ENCODE results near the gene MRAP. TPM values are rescaled to one million over a fixed set of nuclear protein-coding genes. Genes with fewer than 3 reads are reported as not detected.

The MRAP gene
- total RNA-seq, 2 experiments from 2014 or later: not detected

- POLR2A ChIA-PET: no interaction called here
- Mint-ChIP-seq H3K27me3 (no peaks in the 10 kb centered on the region), H3K36me3 (ENCODE audit: low read depth) (peaks cover 74% of the 10 kb centered on the region), H3K4me3 (no peak overlapping the region), H3K27ac (no peak overlapping the region), H3K4me1 (no peaks in the 10 kb centered on the region), H3K9me3 (no peaks in the 10 kb centered on the region)
- CTCF ChIA-PET: interaction anchor here (1.4 kb wide), 1 partner anchor 19 kb away, joined by 3 read pairs; no protein-coding TSS in a partner anchor
- DNase-seq: no peak
These were observed 35.5 kb downstream of the MRAP start for GRCh38 chr21:32333953-32334673.

GRCh38 chr21:32334980-32335531 lies 36.4 kb downstream of the MRAP start:
- DNase-seq: no peak
- Mint-ChIP-seq H3K4me1 (no peaks in the 10 kb centered on the region), H3K4me3 (no peak overlapping the region), H3K27ac (no peak overlapping the region), H3K9me3 (no peaks in the 10 kb centered on the region), H3K36me3 (ENCODE audit: low read depth) (peaks cover 70% of the 10 kb centered on the region), H3K27me3 (no peaks in the 10 kb centered on the region)
- POLR2A ChIA-PET: no interaction called here
- CTCF ChIA-PET: interaction anchor here (0.6 to 1.4 kb wide), 2 partner anchors 18 to 104 kb away, joined by 3 to 4 read pairs; no protein-coding TSS in a partner anchor

- H3K9me3 Mint-ChIP-seq: no peaks in the 10 kb centered on the region
- H3K36me3 Mint-ChIP-seq (ENCODE audit: low read depth): peaks cover 69% of the 10 kb centered on the region
- POLR2A ChIA-PET: no interaction called here
- CTCF ChIA-PET: interaction anchor here (1.4 kb wide), 2 partner anchors 17 to 18 kb away, joined by 3 to 6 read pairs; no protein-coding TSS in a partner anchor
- H3K4me1 Mint-ChIP-seq: no peaks in the 10 kb centered on the region
- no peak for DNase-seq
- H3K27ac Mint-ChIP-seq: no peak overlapping the region
- H3K27me3 Mint-ChIP-seq: no peaks in the 10 kb centered on the region
- no peak overlapping the region for H3K4me3 Mint-ChIP-seq
These were observed 37.2 kb downstream of the MRAP start for GRCh38 chr21:32335601-32336575.

- Mint-ChIP-seq H3K9me3 (no peaks in the 10 kb centered on the region), H3K27me3 (no peaks in the 10 kb centered on the region), H3K27ac (no peak overlapping the region), H3K4me3 (no peak overlapping the region), H3K4me1 (no peaks in the 10 kb centered on the region), H3K36me3 (ENCODE audit: low read depth) (peaks cover 64% of the 10 kb centered on the region)
- DNase-seq: no peak
- ChIA-PET CTCF (interaction anchor here (0.8 to 1.4 kb wide), 2 partner anchors 19 to 122 kb away, joined by 3 to 6 read pairs; no protein-coding TSS in a partner anchor), POLR2A (no interaction called here)
These were observed 38.1 kb downstream of the MRAP start for GRCh38 chr21:32336711-32337110.

DNA sequence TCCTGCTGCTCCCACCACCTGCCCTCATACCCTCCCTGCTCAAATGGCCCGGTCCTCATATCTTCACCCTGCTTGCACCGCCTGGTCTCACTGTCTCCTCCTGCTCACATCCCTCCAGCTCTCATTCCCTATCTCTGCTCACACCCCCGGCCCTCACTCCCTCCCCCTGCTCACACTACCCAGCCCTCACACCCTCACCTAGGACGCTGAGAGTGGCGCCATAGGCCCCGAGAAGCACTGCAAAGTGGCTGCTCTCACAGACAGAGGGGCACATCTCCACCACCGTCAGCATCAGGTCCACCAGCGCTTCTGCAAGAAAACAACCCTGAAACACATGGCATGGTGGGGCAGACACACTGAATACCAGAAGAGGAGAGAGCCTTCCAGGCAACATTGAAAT lies 38.6 kb downstream of the MRAP start:
- H3K9me3 Mint-ChIP-seq: no peaks in the 10 kb centered on the region
- CTCF ChIA-PET: interaction anchor here (0.8 kb wide), 1 partner anchor 121 kb away, joined by 3 read pairs; no protein-coding TSS in a partner anchor
- no peaks in the 10 kb centered on the region for H3K4me1 Mint-ChIP-seq
- POLR2A ChIA-PET: no interaction called here
- H3K36me3 Mint-ChIP-seq (ENCODE audit: low read depth): peaks cover 60% of the 10 kb centered on the region
- no peak for DNase-seq
- H3K27me3 Mint-ChIP-seq: no peaks in the 10 kb centered on the region
- H3K27ac Mint-ChIP-seq: no peak overlapping the region
- H3K4me3 Mint-ChIP-seq: no peak overlapping the region

GRCh38 chr21:32338209-32338921 lies 39.7 kb downstream of the MRAP start:
- Mint-ChIP-seq H3K4me1 (no peaks in the 10 kb centered on the region), H3K36me3 (ENCODE audit: low read depth) (peaks cover 56% of the 10 kb centered on the region), H3K9me3 (no peaks in the 10 kb centered on the region), H3K27ac (no peak overlapping the region), H3K27me3 (no peaks in the 10 kb centered on the region), H3K4me3 (no peak overlapping the region)
- no peak for DNase-seq
- ChIA-PET POLR2A (no interaction called here), CTCF (interaction anchor here (0.7 to 0.9 kb wide), 2 partner anchors 31 to 143 kb away, joined by 3 read pairs; no protein-coding TSS in a partner anchor)

- DNase-seq: no peak
- Mint-ChIP-seq H3K27me3 (no peaks in the 10 kb centered on the region), H3K27ac (no peak overlapping the region), H3K4me3 (no peak overlapping the region), H3K4me1 (no peaks in the 10 kb centered on the region), H3K36me3 (ENCODE audit: low read depth) (peaks cover 62% of the 10 kb centered on the region), H3K9me3 (peaks cover 15% of the 10 kb centered on the region)
- POLR2A ChIA-PET: no interaction called here
- CTCF ChIA-PET: interaction anchor here (0.7 kb wide), 1 partner anchor 430 kb away, joined by 3 read pairs; the partner anchor contains the start of gene PAXBP1
These were observed 42.5 kb downstream of the MRAP start for GRCh38 chr21:32340863-32341848.

GRCh38 chr21:32346951-32347350 lies 48.3 kb downstream of the MRAP start:
- Mint-ChIP-seq H3K9me3 (peaks cover 19% of the 10 kb centered on the region), H3K4me1 (peaks cover 5% of the 10 kb centered on the region), H3K27me3 (no peaks in the 10 kb centered on the region), H3K4me3 (no peak overlapping the region), H3K27ac (no peak overlapping the region), H3K36me3 (ENCODE audit: low read depth) (peaks cover 76% of the 10 kb centered on the region)
- ChIA-PET CTCF (interaction anchor here (0.7 kb wide), 1 partner anchor 10 kb away, joined by 3 read pairs; no protein-coding TSS in a partner anchor), POLR2A (no interaction called here)
- DNase-seq: no peak

DNA sequence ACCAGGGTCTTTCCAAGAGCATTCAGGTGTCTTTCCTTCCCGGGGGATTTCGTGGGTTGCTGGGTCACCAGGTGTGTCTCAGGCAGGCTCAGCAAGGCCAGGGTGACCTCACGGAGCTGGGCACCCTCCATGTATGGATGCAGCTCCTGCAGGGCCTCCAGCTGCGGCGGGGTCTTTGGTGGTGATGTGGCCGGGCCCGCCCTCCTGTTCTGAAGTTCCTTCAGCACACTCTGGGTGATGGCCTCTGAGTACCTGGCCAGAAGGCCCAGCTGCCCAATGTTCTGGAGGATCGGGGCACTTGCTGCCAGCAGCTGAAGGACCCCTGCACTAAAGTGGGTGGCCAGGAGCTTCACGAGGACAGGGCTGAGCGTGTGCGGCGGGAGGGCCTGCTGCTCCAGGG lies 48.7 kb downstream of the MRAP start:
- Mint-ChIP-seq H3K27me3 (no peaks in the 10 kb centered on the region), H3K4me3 (no peak overlapping the region), H3K4me1 (peaks cover 5% of the 10 kb centered on the region), H3K27ac (no peak overlapping the region), H3K36me3 (ENCODE audit: low read depth) (peaks cover 79% of the 10 kb centered on the region), H3K9me3 (peaks cover 19% of the 10 kb centered on the region)
- no peak for DNase-seq
- CTCF ChIA-PET: no interaction called here
- POLR2A ChIA-PET: no interaction called here

- peaks cover 19% of the 10 kb centered on the region for H3K9me3 Mint-ChIP-seq
- no peak for DNase-seq
- H3K4me1 Mint-ChIP-seq: peaks cover 5% of the 10 kb centered on the region
- POLR2A ChIA-PET: no interaction called here
- CTCF ChIA-PET: interaction anchor here (1.5 kb wide), 1 partner anchor 9 kb away, joined by 4 read pairs; no protein-coding TSS in a partner anchor
- H3K36me3 Mint-ChIP-seq (ENCODE audit: low read depth): peaks cover 78% of the 10 kb centered on the region
- no peak overlapping the region for H3K27ac Mint-ChIP-seq
- no peaks in the 10 kb centered on the region for H3K27me3 Mint-ChIP-seq
- H3K4me3 Mint-ChIP-seq: no peak overlapping the region
These were observed 49.3 kb downstream of the MRAP start for GRCh38 chr21:32347977-32348376.

DNA sequence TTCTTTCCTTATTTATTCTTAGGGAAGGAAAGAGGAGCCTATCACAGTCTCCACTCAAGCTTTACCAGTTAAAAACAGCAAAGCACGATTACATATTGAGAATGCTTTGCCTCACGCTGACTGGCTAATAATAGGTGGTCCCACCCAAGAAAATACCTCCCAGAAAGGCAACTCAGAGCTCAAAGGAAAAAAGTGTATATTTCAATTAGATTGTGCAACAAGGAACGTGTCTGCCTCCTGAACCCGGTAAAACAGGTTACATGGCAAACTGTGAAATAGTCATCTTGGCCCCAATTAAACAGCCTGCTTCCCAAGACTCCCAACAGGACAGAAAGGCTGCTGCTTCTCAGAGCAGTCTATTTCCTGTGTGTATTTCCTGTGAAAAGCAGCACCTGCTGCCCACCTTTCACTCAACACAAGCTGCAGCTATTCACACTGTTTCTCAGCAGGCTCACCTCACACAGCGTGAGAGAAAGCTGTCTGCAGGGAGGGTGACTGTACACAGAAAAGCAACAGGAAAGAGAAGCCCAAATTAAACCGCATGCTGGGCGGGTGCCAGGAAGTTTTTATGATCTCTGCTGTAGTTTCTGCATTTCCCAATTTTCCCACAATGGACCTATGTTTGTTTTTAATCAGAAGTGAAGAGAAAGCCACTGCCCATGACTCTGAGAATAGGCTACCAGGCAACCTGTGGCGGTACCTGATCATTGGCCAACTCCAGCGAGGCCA lies 50.1 kb downstream of the MRAP start:
- H3K36me3 Mint-ChIP-seq (ENCODE audit: low read depth): peaks cover 73% of the 10 kb centered on the region
- no peak for DNase-seq
- H3K27me3 Mint-ChIP-seq: no peaks in the 10 kb centered on the region
- peaks cover 17% of the 10 kb centered on the region for H3K9me3 Mint-ChIP-seq
- ChIA-PET POLR2A (no interaction called here), CTCF (interaction anchor here (1.5 kb wide), 1 partner anchor 8 kb away, joined by 4 read pairs; no protein-coding TSS in a partner anchor)
- H3K27ac Mint-ChIP-seq: no peak overlapping the region
- H3K4me3 Mint-ChIP-seq: no peak overlapping the region
- H3K4me1 Mint-ChIP-seq: peaks cover 5% of the 10 kb centered on the region
